HepG2 (cell line): Measurements from ENCODE around the gene KDM5B. TPM values are rescaled to one million over a fixed set of nuclear protein-coding genes. Genes with fewer than 3 reads are reported as not detected.
A peak's percentile ranks its signal among the peaks of the same experiment; 100 is the strongest.

Source experiments
- ARHGAP35 ChIP-seq: sonication (generic); formaldehyde crosslinking; IDR thresholded peaks from 2 replicates; pipeline ENCODE4 v1.9.0; 2022; ENCODE audit warnings: mild to moderate bottlenecking, inconsistent platforms, moderate library complexity, missing genetic modification reagents, borderline replicate concordance
- BCL6 ChIP-seq: IDR thresholded peaks from 2 replicates; pipeline ENCODE4 v1.6.1; 2016; ENCODE audit warnings: missing genetic modification reagents, missing compliant biosample characterization
- EP300 ChIP-seq, 3 experiments: sonication (generic) in 1 of 3; formaldehyde crosslinking in 1 of 3; IDR thresholded peaks; 2 replicates each; pipeline versions ENCODE4 v1.5.1 to v1.6.1; 2011 to 2020; ENCODE audit warnings: low read depth in 2 of 3, low read length in 2 of 3, borderline replicate concordance in 1 of 3, improper control_type of control experiment in 1 of 3, mild to moderate bottlenecking in 1 of 3, missing genetic modification reagents in 1 of 3, moderate library complexity in 1 of 3
- FOXC1 ChIP-seq: sonication (generic); formaldehyde crosslinking; IDR thresholded peaks from 2 replicates; pipeline ENCODE4 v1.8.0; 2022; ENCODE audit warnings: mild to moderate bottlenecking, missing genetic modification reagents, borderline replicate concordance
- FOXO1 ChIP-seq: sonication (generic); formaldehyde crosslinking; IDR thresholded peaks from 2 replicates; pipeline ENCODE4 v1.4.0; 2020; ENCODE audit warnings: missing genetic modification reagents
- HDAC1 ChIP-seq: sonication (generic); formaldehyde crosslinking; IDR thresholded peaks from 2 replicates; pipeline ENCODE4 v1.5.1; 2020; ENCODE audit warnings: mild to moderate bottlenecking, missing genetic modification reagents
- KDM6A ChIP-seq: IDR thresholded peaks from 2 replicates; pipeline ENCODE4 v1.6.1; 2016; ENCODE audit warnings: low read depth
- NR2C2 ChIP-seq: sonication (generic); formaldehyde crosslinking; IDR thresholded peaks from 2 replicates; pipeline ENCODE4 v1.4.0; 2020; ENCODE audit warnings: missing genetic modification reagents, mild to moderate bottlenecking, moderate library complexity, borderline replicate concordance
- NR2F6 ChIP-seq, 2 experiments: IDR thresholded peaks; 2 replicates each; pipeline ENCODE4 v1.6.1; 2016; ENCODE audit warnings: antibody characterized with exemption in 1 of 2, mild to moderate bottlenecking in 1 of 2
- SOX5 ChIP-seq: IDR thresholded peaks from 2 replicates; pipeline ENCODE4 v1.6.1; 2016; ENCODE audit warnings: borderline replicate concordance
- ZNF180 ChIP-seq: sonication (generic); formaldehyde crosslinking; IDR thresholded peaks from 2 replicates; pipeline ENCODE4 v1.4.0; 2020; ENCODE audit warnings: low read depth, missing genetic modification reagents, borderline replicate concordance
- ZNF264 ChIP-seq: sonication (generic); formaldehyde crosslinking; IDR thresholded peaks from 2 replicates; pipeline ENCODE4 v1.4.0; 2020; ENCODE audit warnings: missing genetic modification reagents
- ZNF570 ChIP-seq: sonication (generic); formaldehyde crosslinking; IDR thresholded peaks from 2 replicates; pipeline ENCODE4 v1.4.0; 2020; ENCODE audit warnings: mild to moderate bottlenecking, missing genetic modification reagents, borderline replicate concordance
- ZNF605 ChIP-seq: sonication (generic); formaldehyde crosslinking; IDR thresholded peaks from 2 replicates; pipeline ENCODE4 v1.8.0; 2022; ENCODE audit warnings: mild to moderate bottlenecking, missing genetic modification reagents
- ZNF644 ChIP-seq: IDR thresholded peaks from 2 replicates; pipeline ENCODE4 v1.6.1; 2016; ENCODE audit warnings: low read depth
- ZNF792 ChIP-seq: IDR thresholded peaks from 2 replicates; pipeline ENCODE4 v1.6.1; 2016
- polyA plus RNA-seq, 8 experiments: library from polyadenylated mRNA; depleted of rRNA in 3 of 8; stranded (reverse) in 7 of 8; unstranded in 1 of 8; fragments of >200 nt; fragmentation: Illumina TruSeq in 4 of 8; extraction: Trizol in 4 of 8; gene quantifications; 2 replicates each; pipeline versions ENCODE4 v1.2.1 to v1.2.3, GENCODE V29; 2011 to 2016; ENCODE audit warnings: low read depth in 4 of 8, missing spikeins in 1 of 8, mixed read lengths in 1 of 8; ENCODE audit not compliant: insufficient read depth in 1 of 8
- total RNA-seq, 5 experiments: library from RNA; depleted of rRNA; stranded (reverse); fragments of >200 nt; fragmentation: Illumina TruSeq; extraction: Trizol; gene quantifications; 2 replicates each; pipeline ENCODE4 v1.2.3, GENCODE V29; 2016; ENCODE audit warnings: low read depth in 1 of 5
- TF ChIP-seq, protein P1 (sequence below): sonication (generic); formaldehyde crosslinking; IDR thresholded peaks from 2 replicates; pipeline ENCODE4; 2020; ENCODE audit warnings: missing genetic modification reagents, mild to moderate bottlenecking, borderline replicate concordance
- TF ChIP-seq, protein P2 (sequence below): sonication (generic); formaldehyde crosslinking; IDR thresholded peaks from 2 replicates; pipeline ENCODE4 v1.4.0; 2020; ENCODE audit warnings: mild to moderate bottlenecking, missing genetic modification reagents
- TF ChIP-seq, protein P3 (sequence below): IDR thresholded peaks from 2 replicates; pipeline ENCODE4 v1.6.1; 2016; ENCODE audit warnings: low read depth
- TF ChIP-seq, protein P4 (sequence below): IDR thresholded peaks from 2 replicates; pipeline ENCODE4 v1.6.1; 2016; ENCODE audit warnings: low read depth, borderline replicate concordance
- TF ChIP-seq, protein P5 (sequence below): sonication (generic); formaldehyde crosslinking; IDR thresholded peaks from 2 replicates; pipeline ENCODE4 v1.4.0; 2020; ENCODE audit warnings: missing genetic modification reagents

The KDM5B gene
- total and polyA plus RNA-seq, 2 of the 13 experiments (the other 11 are each of a cell fraction or from before 2014, with no cell fraction given) = 34.2 to 35.4 TPM

DNA sequence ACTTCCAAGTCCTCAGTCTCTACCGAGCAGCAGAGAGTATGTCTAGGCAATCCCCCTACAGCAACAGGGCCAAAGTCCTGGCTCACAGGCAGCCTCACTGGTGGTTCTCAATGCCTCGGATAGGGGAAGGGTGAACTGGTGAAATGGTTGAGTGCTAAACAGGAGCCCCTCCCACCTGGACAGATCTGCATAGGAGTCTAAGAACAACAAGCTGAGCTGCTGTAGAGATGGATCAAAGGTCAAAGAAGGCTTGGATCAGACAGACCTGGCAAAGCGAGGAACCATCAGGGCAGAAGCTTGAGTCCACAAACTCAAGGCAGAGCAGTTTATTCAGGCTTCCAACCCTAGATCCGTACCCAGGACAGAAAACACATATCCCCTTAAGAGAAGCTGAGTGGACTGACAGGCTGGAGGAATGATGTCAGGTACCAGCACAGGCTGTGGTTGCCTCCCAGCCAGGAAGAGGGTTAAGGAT lies 49.0 kb upstream of the KDM5B start (continued):
- TF ChIP-seq, protein P1, sequence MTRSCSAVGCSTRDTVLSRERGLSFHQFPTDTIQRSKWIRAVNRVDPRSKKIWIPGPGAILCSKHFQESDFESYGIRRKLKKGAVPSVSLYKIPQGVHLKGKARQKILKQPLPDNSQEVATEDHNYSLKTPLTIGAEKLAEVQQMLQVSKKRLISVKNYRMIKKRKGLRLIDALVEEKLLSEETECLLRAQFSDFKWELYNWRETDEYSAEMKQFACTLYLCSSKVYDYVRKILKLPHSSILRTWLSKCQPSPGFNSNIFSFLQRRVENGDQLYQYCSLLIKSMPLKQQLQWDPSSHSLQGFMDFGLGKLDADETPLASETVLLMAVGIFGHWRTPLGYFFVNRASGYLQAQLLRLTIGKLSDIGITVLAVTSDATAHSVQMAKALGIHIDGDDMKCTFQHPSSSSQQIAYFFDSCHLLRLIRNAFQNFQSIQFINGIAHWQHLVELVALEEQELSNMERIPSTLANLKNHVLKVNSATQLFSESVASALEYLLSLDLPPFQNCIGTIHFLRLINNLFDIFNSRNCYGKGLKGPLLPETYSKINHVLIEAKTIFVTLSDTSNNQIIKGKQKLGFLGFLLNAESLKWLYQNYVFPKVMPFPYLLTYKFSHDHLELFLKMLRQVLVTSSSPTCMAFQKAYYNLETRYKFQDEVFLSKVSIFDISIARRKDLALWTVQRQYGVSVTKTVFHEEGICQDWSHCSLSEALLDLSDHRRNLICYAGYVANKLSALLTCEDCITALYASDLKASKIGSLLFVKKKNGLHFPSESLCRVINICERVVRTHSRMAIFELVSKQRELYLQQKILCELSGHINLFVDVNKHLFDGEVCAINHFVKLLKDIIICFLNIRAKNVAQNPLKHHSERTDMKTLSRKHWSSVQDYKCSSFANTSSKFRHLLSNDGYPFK = 0 out of 2 replicates have a peak, but pooled peaks have one; percentile 55
- TF ChIP-seq, protein P2, sequence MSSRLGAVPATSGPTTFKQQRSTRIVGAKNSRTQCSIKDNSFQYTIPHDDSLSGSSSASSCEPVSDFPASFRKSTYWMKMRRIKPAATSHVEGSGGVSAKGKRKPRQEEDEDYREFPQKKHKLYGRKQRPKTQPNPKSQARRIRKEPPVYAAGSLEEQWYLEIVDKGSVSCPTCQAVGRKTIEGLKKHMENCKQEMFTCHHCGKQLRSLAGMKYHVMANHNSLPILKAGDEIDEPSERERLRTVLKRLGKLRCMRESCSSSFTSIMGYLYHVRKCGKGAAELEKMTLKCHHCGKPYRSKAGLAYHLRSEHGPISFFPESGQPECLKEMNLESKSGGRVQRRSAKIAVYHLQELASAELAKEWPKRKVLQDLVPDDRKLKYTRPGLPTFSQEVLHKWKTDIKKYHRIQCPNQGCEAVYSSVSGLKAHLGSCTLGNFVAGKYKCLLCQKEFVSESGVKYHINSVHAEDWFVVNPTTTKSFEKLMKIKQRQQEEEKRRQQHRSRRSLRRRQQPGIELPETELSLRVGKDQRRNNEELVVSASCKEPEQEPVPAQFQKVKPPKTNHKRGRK (CRISPR knock-in tag) = no peak
- TF ChIP-seq ZNF605 (CRISPR knock-in tag) (peak; percentile 68; the same call in 1 of the 2 replicates), SOX5 (CRISPR knock-in tag) (no peak), ZNF792 (CRISPR knock-in tag) (0 out of 2 replicates have a peak, but pooled peaks have one; percentile 55), FOXC1 (0 out of 2 replicates have a peak, but pooled peaks have one; percentile 28), EP300 (IDR thresholded peaks at IDR 0.05; ENCODE audit: low read depth in 2 of 2, low read length in 2 of 2) (peak in 1 of 2 experiments; percentile 47; a peak in 1 of 4 replicates), EP300 (CRISPR knock-in tag; IDR thresholded peaks at IDR 0.05; ENCODE audit: borderline replicate concordance) (no peak), HDAC1 (CRISPR knock-in tag) (no peak), NR2C2 (CRISPR knock-in tag) (no peak; the same call in 1 of the 2 replicates), FOXO1 (peak; percentile 77), ZNF644 (CRISPR knock-in tag) (0 out of 2 replicates have a peak, but pooled peaks have one; percentile 35), ZNF264 (CRISPR knock-in tag) (0 out of 2 replicates have a peak, but pooled peaks have one; percentile 52), ARHGAP35 (CRISPR knock-in tag) (no peak), ZNF570 (CRISPR knock-in tag) (no peak), BCL6 (CRISPR knock-in tag) (peak; percentile 36; the same call in 1 of the 2 replicates), NR2F6 (IDR thresholded peaks at IDR 0.05) (0 out of 2 replicates have a peak, but pooled peaks have one; percentile 13), NR2F6 (CRISPR knock-in tag; IDR thresholded peaks at IDR 0.05) (peak; percentile 48; the same call in 1 of the 2 replicates), ZNF180 (CRISPR knock-in tag) (no peak), KDM6A (CRISPR knock-in tag) (peak; percentile 44; the same call in 1 of the 2 replicates)
- TF ChIP-seq, protein P3, sequence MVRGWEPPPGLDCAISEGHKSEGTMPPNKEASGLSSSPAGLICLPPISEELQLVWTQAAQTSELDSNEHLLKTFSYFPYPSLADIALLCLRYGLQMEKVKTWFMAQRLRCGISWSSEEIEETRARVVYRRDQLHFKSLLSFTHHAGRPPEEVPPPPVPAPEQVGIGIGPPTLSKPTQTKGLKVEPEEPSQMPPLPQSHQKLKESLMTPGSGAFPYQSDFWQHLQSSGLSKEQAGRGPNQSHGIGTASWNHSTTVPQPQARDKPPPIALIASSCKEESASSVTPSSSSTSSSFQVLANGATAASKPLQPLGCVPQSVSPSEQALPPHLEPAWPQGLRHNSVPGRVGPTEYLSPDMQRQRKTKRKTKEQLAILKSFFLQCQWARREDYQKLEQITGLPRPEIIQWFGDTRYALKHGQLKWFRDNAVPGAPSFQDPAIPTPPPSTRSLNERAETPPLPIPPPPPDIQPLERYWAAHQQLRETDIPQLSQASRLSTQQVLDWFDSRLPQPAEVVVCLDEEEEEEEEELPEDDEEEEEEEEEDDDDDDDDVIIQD (CRISPR knock-in tag) = 0 out of 2 replicates have a peak, but pooled peaks have one; percentile 22
- TF ChIP-seq, protein P4, sequence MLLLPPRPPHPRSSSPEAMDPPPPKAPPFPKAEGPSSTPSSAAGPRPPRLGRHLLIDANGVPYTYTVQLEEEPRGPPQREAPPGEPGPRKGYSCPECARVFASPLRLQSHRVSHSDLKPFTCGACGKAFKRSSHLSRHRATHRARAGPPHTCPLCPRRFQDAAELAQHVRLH = 0 out of 2 replicates have a peak, but pooled peaks have one; percentile 20
- TF ChIP-seq, protein P5, sequence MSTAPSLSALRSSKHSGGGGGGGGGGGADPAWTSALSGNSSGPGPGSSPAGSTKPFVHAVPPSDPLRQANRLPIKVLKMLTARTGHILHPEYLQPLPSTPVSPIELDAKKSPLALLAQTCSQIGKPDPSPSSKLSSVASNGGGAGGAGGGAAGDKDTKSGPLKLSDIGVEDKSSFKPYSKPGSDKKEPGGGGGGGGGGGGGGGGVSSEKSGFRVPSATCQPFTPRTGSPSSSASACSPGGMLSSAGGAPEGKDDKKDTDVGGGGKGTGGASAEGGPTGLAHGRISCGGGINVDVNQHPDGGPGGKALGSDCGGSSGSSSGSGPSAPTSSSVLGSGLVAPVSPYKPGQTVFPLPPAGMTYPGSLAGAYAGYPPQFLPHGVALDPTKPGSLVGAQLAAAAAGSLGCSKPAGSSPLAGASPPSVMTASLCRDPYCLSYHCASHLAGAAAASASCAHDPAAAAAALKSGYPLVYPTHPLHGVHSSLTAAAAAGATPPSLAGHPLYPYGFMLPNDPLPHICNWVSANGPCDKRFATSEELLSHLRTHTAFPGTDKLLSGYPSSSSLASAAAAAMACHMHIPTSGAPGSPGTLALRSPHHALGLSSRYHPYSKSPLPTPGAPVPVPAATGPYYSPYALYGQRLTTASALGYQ (CRISPR knock-in tag) = 0 out of 2 replicates have a peak, but pooled peaks have one; percentile 16
